Naive thymus-derived CD4-positive, alpha-beta T cell (primary cell): ENCODE results near the gene ATP6V0C. TPM values are rescaled to one million over a fixed set of nuclear protein-coding genes. Genes with fewer than 3 reads are reported as not detected.

Source experiments
- ATAC-seq: fragments of 150-1000 bp; cut with Tn5 transposase; 2 replicates; pipeline ENCODE4 v1.10.0; 2021; ENCODE audit warnings: mild to moderate bottlenecking, moderate library complexity
- CTCF ChIA-PET: fragments of 350-600 bp; sonication (Branson Sonifier 250); formaldehyde crosslinking; loops from one replicate; lab custom pipeline; 2021; ENCODE audit warnings: antibody characterized with exemption; lab: Charles Lee
- POLR2A ChIA-PET: fragments of 350-600 bp; sonication (Branson Sonifier 250); formaldehyde crosslinking; loops from one replicate; lab custom pipeline; 2021; ENCODE audit warnings: antibody characterized with exemption, inconsistent platforms; lab: Charles Lee
- DNase-seq, 9 donors: peaks; one replicate each; pipeline versions ENCODE4 v3.0.0 to v3.0.0-alpha.2; 2020 to 2022; ENCODE audit warnings: mixed read lengths in 1 of 9
- H3K27ac ChIP-seq: one replicate; pipeline ENCODE4 v1.7.0; 2013; ENCODE audit warnings: mild to moderate bottlenecking, low read depth, low read length, moderate library complexity
- H3K27me3 ChIP-seq, 2 donors: one replicate each; pipeline ENCODE4 v1.7.0; 2013; ENCODE audit warnings: low read length in 2 of 2, mild to moderate bottlenecking in 2 of 2, moderate library complexity in 2 of 2; ENCODE audit not compliant: control insufficient read depth in 2 of 2, insufficient read depth in 2 of 2
- H3K36me3 ChIP-seq, 3 experiments: 1 replicate in 2 of 3; 2 replicates in 1 of 3; pipeline ENCODE4 v1.7.0; 2013; ENCODE audit warnings: low read length in 3 of 3, mild to moderate bottlenecking in 3 of 3, moderate library complexity in 1 of 3; ENCODE audit not compliant: insufficient read depth in 3 of 3, control insufficient read depth in 2 of 3
- H3K4me1 ChIP-seq, 2 donors: one replicate each; pipeline ENCODE4 v1.7.0; 2013; ENCODE audit warnings: low read length in 2 of 2, mild to moderate bottlenecking in 2 of 2, moderate library complexity in 1 of 2; ENCODE audit not compliant: control insufficient read depth in 2 of 2, insufficient read depth in 2 of 2
- H3K4me3 ChIP-seq: 2 replicates; pipeline ENCODE4 v1.7.0; 2013; ENCODE audit warnings: mild to moderate bottlenecking, low read length
- H3K9me3 ChIP-seq, 3 experiments: 1 replicate in 2 of 3; 2 replicates in 1 of 3; pipeline ENCODE4 v1.7.0; 2013; ENCODE audit warnings: low read length in 3 of 3; ENCODE audit not compliant: control insufficient read depth in 2 of 3
- H3K27ac Mint-ChIP-seq, 9 donors: one replicate each; pipeline ENCODE4 v1.8.0; 2020 to 2022; ENCODE audit warnings: mixed read lengths in 9 of 9, mild to moderate bottlenecking in 8 of 9, moderate library complexity in 5 of 9, inconsistent platforms in 2 of 9
- H3K27me3 Mint-ChIP-seq, 5 donors: one replicate each; pipeline ENCODE4 v1.8.0; 2021 to 2022; ENCODE audit warnings: mixed read lengths in 5 of 5, mild to moderate bottlenecking in 1 of 5
- H3K36me3 Mint-ChIP-seq, 5 donors: one replicate each; pipeline ENCODE4 v1.8.0; 2020 to 2022; ENCODE audit warnings: mixed read lengths in 5 of 5, mild to moderate bottlenecking in 3 of 5, inconsistent platforms in 1 of 5
- H3K4me1 Mint-ChIP-seq, 7 donors: one replicate each; pipeline ENCODE4 v1.8.0; 2020 to 2022; ENCODE audit warnings: mixed read lengths in 7 of 7, mild to moderate bottlenecking in 3 of 7, inconsistent platforms in 1 of 7
- H3K4me3 Mint-ChIP-seq, 10 donors: one replicate each; pipeline ENCODE4 v1.8.0; 2020 to 2022; ENCODE audit warnings: mild to moderate bottlenecking in 10 of 10, mixed read lengths in 10 of 10, moderate library complexity in 6 of 10, inconsistent platforms in 2 of 10
- H3K9me3 Mint-ChIP-seq, 11 donors: one replicate each; pipeline ENCODE4 v1.8.0; 2020 to 2022; ENCODE audit warnings: mixed read lengths in 11 of 11, mild to moderate bottlenecking in 4 of 11, inconsistent platforms in 1 of 11, moderate library complexity in 1 of 11
- intact Hi-C, 2 donors: fragments of 100-400 bp; cut with micrococcal nuclease; formaldehyde crosslinking; loops; one replicate each; pipeline ENCODE4 v1.15.1; 2023
- polyA plus RNA-seq, 2 donors: library from polyadenylated mRNA; unstranded; fragments of 300-500 nt; fragmentation: Illumina TruSeq; gene quantifications; one replicate each; pipeline ENCODE4 v1.2.3, GENCODE V29; 2021
- total RNA-seq, 6 experiments: library from RNA in 5 of 6; stranded (reverse) in 5 of 6; gene quantifications; 1 replicate in 5 of 6; 2 replicates in 1 of 6; pipeline ENCODE4 v1.2.3 and lab custom pipeline; 2021 to 2026

ATP6V0C gene
- total and polyA plus RNA-seq, 7 experiments from 2014 or later: 76.5 to 303 (median 108) TPM

- ATAC-seq: peak; percentile 46
- H3K9me3 ChIP-seq: no peaks in the 10 kb centered on the region
- DNase-seq: no peak
- intact Hi-C loops: no loop called here
- H3K27ac ChIP-seq: no peak overlapping the region
- H3K4me1 Mint-ChIP-seq: peaks cover 3 to 17% (median 7%) of the 10 kb centered on the region in 7 donors
- peaks cover 0 to 1% (median 0%) of the 10 kb centered on the region in 5 donors for H3K36me3 Mint-ChIP-seq
- H3K9me3 Mint-ChIP-seq: no peaks in the 10 kb centered on the region
- H3K36me3 ChIP-seq: no peaks in the 10 kb centered on the region
- ChIA-PET POLR2A (interaction anchor here (1.0 kb wide), 1 partner anchor 10 kb away, joined by 3 read pairs; no protein-coding TSS in a partner anchor), CTCF (no interaction called here)
- peaks cover 0 to 4% of the 10 kb centered on the region in 2 donors for H3K4me1 ChIP-seq
- H3K4me3 ChIP-seq: no peak overlapping the region
- H3K4me3 Mint-ChIP-seq: peak overlapping the region in 5 of 10 donors; percentile 5 to 70 (median 40)
- H3K27ac Mint-ChIP-seq: no peak overlapping the region
- peaks cover 12 to 49% (median 18%) of the 10 kb centered on the region in 5 donors for H3K27me3 Mint-ChIP-seq
- H3K27me3 ChIP-seq: peaks cover 4 to 24% of the 10 kb centered on the region in 2 donors
Observed at GRCh38 chr16:2468233-2468724, 45.5 kb upstream of the ATP6V0C start.

GRCh38 chr16:2468725-2469398, 44.9 kb upstream of the ATP6V0C start:
- Mint-ChIP-seq H3K27ac (no peak overlapping the region), H3K27me3 (peaks cover 12 to 51% (median 19%) of the 10 kb centered on the region in 5 donors), H3K4me1 (peaks cover 4 to 19% (median 8%) of the 10 kb centered on the region in 7 donors), H3K9me3 (no peaks in the 10 kb centered on the region), H3K4me3 (peak overlapping the region in 4 of 10 donors; percentile 29 to 70 (median 40)), H3K36me3 (peaks cover 0 to 1% (median 0%) of the 10 kb centered on the region in 5 donors)
- no peak overlapping the region for H3K4me3 ChIP-seq
- H3K27ac ChIP-seq: no peak overlapping the region
- CTCF ChIA-PET: no interaction called here
- intact Hi-C loops: no loop called here
- POLR2A ChIA-PET: interaction anchor here (1.0 kb wide), 1 partner anchor 10 kb away, joined by 3 read pairs; no protein-coding TSS in a partner anchor
- H3K36me3 ChIP-seq: no peaks in the 10 kb centered on the region
- H3K27me3 ChIP-seq: peaks cover 4 to 24% of the 10 kb centered on the region in 2 donors
- peaks cover 0 to 4% of the 10 kb centered on the region in 2 donors for H3K4me1 ChIP-seq
- ATAC-seq: peak; percentile 12
- DNase-seq: no peak
- no peaks in the 10 kb centered on the region for H3K9me3 ChIP-seq

- no peaks in the 10 kb centered on the region for H3K9me3 ChIP-seq
- ChIA-PET CTCF (interaction anchor here (0.6 kb wide), 1 partner anchor 16 kb away, joined by 5 read pairs; no protein-coding TSS in a partner anchor), POLR2A (no interaction called here)
- Mint-ChIP-seq H3K4me1 (peaks cover 4 to 19% (median 8%) of the 10 kb centered on the region in 7 donors), H3K4me3 (peak overlapping the region in 3 of 10 donors; percentile 33 to 70 (median 38)), H3K9me3 (no peaks in the 10 kb centered on the region), H3K27ac (no peak overlapping the region), H3K27me3 (peaks cover 12 to 51% (median 19%) of the 10 kb centered on the region in 5 donors), H3K36me3 (peaks cover 0 to 1% (median 0%) of the 10 kb centered on the region in 5 donors)
- H3K4me1 ChIP-seq: peaks cover 0 to 4% of the 10 kb centered on the region in 2 donors
- no peaks in the 10 kb centered on the region for H3K36me3 ChIP-seq
- H3K27ac ChIP-seq: no peak overlapping the region
- H3K27me3 ChIP-seq: peaks cover 4 to 24% of the 10 kb centered on the region in 2 donors
- intact Hi-C loops: loop anchor here in 1 of 2 donors (5.0 kb wide), 2 partner anchors 202 to 213 kb away; partner anchors contain the start of genes KCTD5 and RNPS1
- no peak for DNase-seq
- no peak for ATAC-seq
- H3K4me3 ChIP-seq: no peak overlapping the region
Observed at GRCh38 chr16:2469399-2470233, 44.1 kb upstream of the ATP6V0C start.

GRCh38 chr16:2470234-2470601, 43.5 kb upstream of the ATP6V0C start:
- Mint-ChIP-seq H3K9me3 (no peaks in the 10 kb centered on the region), H3K4me3 (peak overlapping the region in 2 of 10 donors; percentile 31 to 33), H3K36me3 (peaks cover 0 to 1% (median 0%) of the 10 kb centered on the region in 5 donors), H3K27me3 (peaks cover 12 to 51% (median 19%) of the 10 kb centered on the region in 5 donors), H3K4me1 (peaks cover 4 to 19% (median 8%) of the 10 kb centered on the region in 7 donors), H3K27ac (no peak overlapping the region)
- H3K36me3 ChIP-seq: no peaks in the 10 kb centered on the region
- DNase-seq (no peak), ATAC-seq (no peak)
- H3K4me3 ChIP-seq: no peak overlapping the region
- intact Hi-C loops: loop anchor here in 1 of 2 donors (5.0 kb wide), 2 partner anchors 203 to 212 kb away; partner anchors contain the start of genes KCTD5 and RNPS1
- CTCF ChIA-PET: interaction anchor here (0.6 kb wide), 1 partner anchor 17 kb away, joined by 5 read pairs; no protein-coding TSS in a partner anchor
- POLR2A ChIA-PET: no interaction called here
- no peak overlapping the region for H3K27ac ChIP-seq
- H3K9me3 ChIP-seq: no peaks in the 10 kb centered on the region
- H3K4me1 ChIP-seq: peaks cover 0 to 4% of the 10 kb centered on the region in 2 donors
- H3K27me3 ChIP-seq: peaks cover 4 to 24% of the 10 kb centered on the region in 2 donors

- Histone ChIP-seq H3K27me3 (peaks cover 4 to 24% of the 10 kb centered on the region in 2 donors), H3K4me1 (peaks cover under 1 to 5% of the 10 kb centered on the region in 2 donors)
- CTCF ChIA-PET: interaction anchor here (0.6 kb wide), 1 partner anchor 17 kb away, joined by 5 read pairs; no protein-coding TSS in a partner anchor
Observed at GRCh38 chr16:2470603-2471015, 43.1 kb upstream of the ATP6V0C start.

More at GRCh38 chr16:2470603-2471015, 43.1 kb upstream of the ATP6V0C start:
- ATAC-seq (no peak), DNase-seq (no peak)
- H3K9me3 Mint-ChIP-seq: no peaks in the 10 kb centered on the region
- H3K27me3 Mint-ChIP-seq: peaks cover 12 to 51% (median 19%) of the 10 kb centered on the region in 5 donors
- Histone ChIP-seq H3K9me3 (no peaks in the 10 kb centered on the region), H3K36me3 (no peaks in the 10 kb centered on the region), H3K27ac (no peak overlapping the region), H3K4me3 (no peak overlapping the region)
- intact Hi-C loops: loop anchor here in 1 of 2 donors (5.0 kb wide), 2 partner anchors 203 to 212 kb away; partner anchors contain the start of genes KCTD5 and RNPS1
- peaks cover 4 to 19% (median 8%) of the 10 kb centered on the region in 7 donors for H3K4me1 Mint-ChIP-seq
- no peak overlapping the region for H3K27ac Mint-ChIP-seq
- POLR2A ChIA-PET: no interaction called here
- peak overlapping the region in 2 of 10 donors; percentile 31 to 33 for H3K4me3 Mint-ChIP-seq
- H3K36me3 Mint-ChIP-seq: peaks cover 0 to 1% (median 0%) of the 10 kb centered on the region in 5 donors
